ENCODE data around the gene RCBTB1.
"Not testable (repeated sequence)": the region's sequence is repeated elsewhere in the genome, so short reads cannot be mapped to it uniquely, and the experiment has no call there.

RCBTB1 gene

DNA sequence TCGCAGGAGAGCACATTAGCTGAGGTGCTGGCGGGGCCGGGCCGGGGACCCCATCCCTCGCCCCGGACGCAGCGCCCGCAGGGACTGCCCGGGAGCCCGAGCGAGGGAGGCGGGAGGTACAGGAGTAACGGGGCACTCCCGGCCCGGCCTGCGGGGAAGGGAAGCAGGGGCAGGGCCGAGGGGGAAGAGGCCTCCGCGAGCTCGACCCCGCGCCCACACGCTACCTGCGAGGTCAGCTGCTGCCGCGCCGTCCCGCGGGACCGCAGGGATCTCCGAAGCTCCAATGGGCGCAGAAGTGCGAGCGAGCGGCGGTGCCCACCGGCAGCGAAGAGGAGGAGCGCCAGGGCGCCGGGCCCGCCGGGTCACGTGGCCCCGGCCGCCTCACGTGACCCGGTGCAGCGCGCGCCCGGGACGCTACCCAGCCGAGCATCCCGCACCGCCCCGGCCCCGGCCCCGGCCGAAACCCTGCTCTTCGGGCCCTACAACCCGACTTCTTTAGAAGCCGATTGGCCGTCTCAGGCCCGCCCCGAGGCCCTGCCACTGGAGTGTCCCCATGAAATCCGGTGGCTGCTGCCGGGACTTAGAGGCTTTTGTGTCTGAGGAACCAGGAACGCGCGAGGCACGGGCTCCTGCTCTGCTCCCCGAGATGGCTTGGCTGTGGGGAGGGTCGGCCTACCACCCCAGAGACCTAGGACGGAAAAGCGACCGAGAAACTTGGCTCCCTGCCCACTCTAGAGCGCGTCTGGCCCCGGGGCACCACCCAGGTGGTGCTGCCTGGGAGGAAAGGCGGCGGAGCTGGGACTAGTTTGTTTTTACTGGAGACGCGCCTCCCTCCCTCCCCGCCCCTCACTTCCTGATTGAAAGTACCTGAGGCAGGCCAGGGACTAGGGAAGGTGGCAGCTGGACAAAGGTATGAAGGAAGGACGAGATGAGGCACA is at the start of gene RCBTB1:
RCBTB1 (minus strand) TSS at position 339 of the 938 bp plus-strand sequence. CDS start 18,279 bp downstream, outside the sequence.
- peak; percentile 36 to 63 (median 48) for DNase-seq

DNA sequence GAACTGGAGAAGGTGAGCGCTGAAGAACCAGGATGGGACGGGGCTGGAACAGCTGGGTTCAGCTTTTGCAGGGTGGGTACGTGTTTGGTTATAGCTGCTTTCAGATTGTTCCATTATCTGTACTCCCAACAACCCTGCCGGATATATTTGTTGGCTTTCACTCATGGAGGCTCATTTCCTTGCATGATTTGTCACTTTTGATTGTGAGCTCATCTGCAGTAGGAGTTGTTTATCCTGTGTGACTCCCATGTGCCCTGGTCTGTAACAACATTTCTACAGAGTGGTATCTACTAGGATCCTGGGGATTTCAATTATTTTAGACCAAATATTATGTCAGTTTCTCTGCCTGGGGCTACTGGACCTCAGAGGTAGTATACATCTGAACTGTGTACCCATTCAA is 48.4 kb upstream of the RCBTB1 start:
- DNase-seq, result no peak

DNA sequence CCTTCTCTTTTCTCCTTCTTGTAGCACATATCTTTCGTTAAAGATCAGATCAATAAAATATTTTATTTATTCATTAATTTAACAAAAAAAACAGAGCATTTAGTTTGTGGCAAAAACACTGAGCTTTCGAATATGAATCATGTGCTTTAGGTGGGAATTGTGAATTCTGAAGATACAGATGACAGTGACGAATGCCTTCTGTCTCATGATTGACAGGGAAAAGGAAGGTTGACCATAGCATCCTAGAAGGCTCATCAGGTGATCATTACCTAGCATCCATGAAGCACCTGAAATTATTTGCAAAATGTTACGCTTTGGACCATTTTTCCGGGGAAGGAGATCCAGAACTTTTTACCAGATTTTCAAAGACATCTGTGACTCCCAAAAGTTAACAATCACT is 46.8 kb upstream of the RCBTB1 start:
- no peak for DNase-seq

DNA sequence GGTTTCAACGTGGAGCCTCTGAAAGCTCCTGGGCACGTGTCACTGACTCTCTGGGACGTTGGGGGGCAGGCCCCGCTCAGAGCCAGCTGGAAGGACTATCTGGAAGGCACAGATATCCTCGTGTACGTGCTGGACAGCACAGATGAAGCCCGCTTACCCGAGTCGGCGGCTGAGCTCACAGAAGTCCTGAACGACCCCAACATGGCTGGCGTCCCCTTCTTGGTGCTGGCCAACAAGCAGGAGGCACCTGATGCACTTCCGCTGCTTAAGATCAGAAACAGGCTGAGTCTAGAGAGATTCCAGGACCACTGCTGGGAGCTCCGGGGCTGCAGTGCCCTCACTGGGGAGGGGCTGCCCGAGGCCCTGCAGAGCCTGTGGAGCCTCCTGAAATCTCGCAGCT is 45.2 kb upstream of the RCBTB1 start:
- DNase-seq, result no peak

DNA sequence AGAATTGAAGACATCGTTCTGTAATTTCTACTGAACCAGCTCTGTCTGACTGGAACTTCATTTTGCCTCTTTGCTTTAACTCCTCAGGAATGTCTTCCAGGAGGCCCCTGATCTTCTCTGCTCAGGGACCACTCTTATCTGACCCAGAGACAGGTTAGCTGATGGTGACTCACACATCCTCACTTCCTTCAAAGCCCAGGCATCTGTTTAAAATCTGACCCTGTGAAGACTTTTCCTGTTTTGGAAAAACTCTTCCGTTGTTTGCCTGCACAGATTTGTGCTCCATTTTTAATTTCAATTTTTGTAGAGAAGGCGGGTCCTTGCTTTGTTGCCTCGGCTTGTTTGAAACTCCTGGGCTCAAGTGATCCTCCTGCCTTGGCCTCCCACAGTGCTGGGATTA is 44.6 kb upstream of the RCBTB1 start:
- no peak for DNase-seq

DNA sequence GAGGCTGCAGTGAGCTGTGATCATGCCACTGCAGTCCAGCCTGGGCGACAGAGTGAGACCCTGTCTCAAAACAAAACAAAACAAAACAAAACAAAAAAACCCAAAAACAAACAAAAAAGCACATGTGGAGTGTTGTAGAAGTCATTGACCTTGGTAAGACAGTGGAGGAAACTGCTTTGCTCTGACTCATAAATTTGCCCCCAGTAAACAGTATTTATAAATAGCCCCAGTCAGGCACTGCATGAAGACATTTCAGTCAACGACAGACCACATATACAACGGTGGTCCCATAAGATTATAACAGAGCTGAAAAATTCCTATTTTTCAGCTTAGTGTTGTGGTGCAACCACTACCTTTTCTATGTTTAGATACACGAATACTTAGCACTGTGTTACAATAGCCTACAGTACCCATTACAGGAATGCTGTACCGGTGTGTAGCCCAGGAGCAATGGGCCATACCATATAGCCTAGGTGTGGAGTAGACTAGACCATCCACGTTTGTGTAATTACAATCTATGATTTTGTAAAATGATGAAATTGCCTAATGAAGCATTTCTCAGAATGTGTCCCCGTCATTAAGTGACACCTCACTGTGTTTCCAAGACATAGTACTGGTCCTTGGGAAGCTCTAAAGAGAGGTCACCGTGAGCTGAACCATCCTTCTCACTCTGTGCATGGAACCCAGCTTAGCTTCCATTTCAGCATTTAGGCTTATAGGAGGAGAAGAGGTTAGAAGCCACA is 44.0 kb upstream of the RCBTB1 start:
- no peak for DNase-seq

DNA sequence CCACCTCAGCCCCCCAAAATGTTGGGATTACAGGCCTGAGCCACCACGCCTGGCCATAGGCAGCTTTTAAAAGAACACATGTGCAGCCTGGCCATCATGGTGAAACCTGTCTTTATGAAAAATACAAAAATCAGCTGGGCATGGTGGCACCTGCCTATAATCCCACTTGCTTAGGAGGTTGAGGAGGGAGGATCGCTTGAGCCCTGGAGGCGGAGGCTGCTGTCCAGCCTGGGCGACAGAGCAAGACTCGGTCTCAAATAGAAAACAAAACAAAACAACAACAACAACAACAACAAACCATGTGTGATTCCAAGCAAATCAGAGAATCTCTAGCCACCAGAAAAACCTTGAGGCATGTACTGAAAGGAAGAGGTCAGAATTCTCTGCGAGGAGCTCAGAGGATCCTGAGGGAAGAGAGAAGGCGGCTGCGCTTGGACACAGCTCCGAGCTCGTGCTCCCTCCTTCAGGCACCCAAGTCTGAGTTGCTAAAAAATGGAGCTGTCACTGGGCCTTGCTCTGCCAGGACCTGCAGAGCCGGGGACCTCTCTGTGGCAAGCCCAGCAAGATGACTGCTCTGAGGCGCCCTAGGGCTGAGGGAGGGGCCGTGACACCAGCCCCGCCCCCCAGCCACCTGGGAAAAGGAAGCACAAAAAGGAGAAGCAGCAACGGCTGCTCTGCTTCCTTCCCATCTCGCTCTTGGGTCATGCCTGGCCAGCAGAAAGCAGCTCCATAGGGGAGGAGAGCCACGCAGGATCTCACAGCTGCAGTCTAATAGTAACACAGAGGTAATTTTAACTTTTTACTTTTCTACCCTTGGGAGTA is 42.7 kb upstream of the RCBTB1 start, which contains the start of gene ARL11:
ARL11 (plus strand) TSS at position 677 of the 822 bp plus-strand sequence. CDS start 1,941 bp downstream, outside the sequence.
- peak in 2 of 4 experiments; percentile 16 to 50 for DNase-seq

DNA sequence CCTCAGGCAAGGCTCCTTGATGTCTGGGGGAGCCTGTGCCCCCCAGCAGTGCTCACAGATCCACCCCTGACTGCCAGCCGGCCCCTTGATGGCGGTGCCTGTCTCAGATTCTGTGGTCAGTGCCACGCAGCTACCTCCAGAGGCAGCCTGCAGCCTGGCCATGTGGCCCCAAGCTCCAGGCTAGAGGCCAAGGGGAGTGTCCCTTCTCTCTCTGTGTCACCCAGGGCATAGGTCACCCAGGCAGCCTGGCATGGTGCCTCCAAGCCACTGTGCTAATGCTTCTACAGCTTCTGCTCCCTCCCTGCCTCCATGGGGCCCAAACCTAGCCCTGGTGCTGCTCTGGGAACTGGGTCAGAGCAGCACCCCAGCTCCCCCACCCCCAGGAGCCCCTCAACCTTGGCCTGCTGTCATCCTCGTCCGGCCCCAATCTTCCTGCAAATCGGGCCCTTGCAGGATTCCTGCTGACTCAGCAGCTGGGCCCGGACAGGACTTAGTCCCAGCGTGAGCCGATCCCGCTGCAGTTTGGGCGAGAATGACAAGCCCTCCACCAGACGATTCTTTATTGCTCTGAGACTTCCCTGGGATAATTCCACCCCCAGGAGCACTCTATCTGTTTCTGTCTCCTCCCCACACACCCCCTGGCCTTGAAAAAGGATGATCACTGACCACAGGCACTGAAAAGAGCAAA is 40.2 kb upstream of the RCBTB1 start:
- no peak for DNase-seq

DNA sequence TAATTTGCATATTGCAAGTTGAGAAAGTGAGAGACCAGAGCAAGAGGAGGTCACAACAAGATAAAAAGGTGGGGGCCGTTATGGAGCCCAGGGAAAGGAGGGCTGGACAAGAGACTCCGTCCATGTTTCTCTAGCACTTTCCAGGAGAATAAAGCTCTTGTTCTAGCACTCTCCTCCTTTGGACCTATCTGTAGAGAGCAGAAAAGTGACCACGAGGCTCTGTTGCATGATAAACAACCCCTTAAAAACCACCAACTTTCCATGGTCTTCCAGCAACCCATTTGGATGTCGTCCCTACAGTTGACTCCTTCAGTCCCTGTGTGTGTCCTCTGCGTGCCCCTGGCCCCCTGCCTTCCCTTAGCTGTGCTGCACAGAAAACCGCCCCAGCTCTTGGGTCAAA is 38.9 kb upstream of the RCBTB1 start:
- no peak for DNase-seq

DNA sequence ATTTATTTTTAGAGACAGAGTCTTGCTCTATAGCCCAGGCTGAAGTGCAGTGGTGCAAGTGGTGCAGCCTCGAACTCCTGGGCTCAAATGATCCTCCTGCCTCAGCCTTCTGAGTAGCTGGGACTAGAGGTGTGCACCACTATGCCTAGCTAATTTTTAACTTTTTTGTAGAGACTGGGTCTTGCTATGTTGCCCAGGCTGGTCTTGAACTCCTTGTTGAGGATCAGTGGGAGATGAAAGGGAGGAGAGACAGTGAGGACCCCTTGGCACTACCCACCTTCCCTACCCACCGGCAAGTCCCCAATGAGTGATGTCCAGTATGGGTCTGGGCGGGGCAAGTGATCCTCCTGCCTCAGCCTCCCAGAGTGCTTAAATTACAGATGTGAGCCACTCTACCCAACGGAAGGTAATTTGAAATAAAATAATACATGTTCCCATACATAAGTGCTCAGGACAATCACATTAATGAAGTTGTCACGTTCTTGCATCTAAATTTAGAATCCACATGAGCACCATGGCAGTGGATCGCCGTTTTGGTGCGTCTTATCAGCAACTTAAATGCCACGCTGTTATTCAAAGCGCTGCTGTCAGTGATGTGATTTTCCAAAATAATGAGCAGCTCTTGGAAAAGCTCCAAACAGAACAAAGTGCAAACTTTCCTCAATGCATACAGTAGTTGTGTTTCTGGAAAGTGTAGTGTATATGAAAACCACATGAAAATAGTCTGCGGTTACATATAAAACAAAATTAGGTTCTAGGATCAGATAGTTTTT is 37.0 kb upstream of the RCBTB1 start:
- no peak for DNase-seq

DNA sequence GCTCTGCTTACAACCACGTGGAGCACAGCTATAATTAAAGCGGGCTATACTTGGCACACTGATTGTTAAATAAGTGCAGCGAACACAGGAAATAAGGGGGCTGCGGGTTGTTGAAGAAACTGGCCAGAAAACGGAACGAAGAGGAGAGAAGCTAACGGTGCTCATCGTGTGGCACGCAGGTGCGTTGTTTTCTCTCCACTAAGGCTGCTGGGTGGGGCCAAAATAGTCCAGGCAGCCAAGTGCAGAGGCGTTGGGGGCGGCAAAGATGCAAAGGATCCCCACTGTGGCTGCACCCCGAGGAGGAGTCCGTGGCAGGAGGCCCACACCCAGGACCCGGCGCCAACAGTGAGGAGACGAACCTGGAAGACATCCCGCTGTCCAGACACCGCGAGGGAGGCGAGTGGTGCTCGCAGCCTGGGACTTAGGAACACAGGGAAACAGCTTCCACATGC is 34.8 kb upstream of the RCBTB1 start:
- DNase-seq, result peak in 1 of 4 experiments; percentile 1

DNA sequence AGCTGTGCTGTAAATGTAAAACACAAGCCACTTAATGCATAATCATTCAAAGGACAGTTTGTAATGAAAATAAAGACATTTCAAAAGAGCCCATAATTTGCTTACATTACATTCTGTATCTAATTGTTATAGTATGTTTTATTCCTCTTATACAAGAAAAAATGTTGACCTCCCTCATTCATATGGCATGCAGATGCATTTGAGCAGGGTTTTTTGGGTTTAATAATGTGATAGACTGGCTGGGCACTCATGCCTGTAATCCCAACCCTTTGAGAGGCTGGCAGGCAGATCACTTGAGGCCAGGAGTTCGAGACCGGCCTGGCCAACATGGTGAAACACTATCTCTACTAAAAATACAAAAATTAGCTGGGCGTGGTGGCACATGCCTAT is 31.3 kb upstream of the RCBTB1 start:
- no peak for DNase-seq

DNA sequence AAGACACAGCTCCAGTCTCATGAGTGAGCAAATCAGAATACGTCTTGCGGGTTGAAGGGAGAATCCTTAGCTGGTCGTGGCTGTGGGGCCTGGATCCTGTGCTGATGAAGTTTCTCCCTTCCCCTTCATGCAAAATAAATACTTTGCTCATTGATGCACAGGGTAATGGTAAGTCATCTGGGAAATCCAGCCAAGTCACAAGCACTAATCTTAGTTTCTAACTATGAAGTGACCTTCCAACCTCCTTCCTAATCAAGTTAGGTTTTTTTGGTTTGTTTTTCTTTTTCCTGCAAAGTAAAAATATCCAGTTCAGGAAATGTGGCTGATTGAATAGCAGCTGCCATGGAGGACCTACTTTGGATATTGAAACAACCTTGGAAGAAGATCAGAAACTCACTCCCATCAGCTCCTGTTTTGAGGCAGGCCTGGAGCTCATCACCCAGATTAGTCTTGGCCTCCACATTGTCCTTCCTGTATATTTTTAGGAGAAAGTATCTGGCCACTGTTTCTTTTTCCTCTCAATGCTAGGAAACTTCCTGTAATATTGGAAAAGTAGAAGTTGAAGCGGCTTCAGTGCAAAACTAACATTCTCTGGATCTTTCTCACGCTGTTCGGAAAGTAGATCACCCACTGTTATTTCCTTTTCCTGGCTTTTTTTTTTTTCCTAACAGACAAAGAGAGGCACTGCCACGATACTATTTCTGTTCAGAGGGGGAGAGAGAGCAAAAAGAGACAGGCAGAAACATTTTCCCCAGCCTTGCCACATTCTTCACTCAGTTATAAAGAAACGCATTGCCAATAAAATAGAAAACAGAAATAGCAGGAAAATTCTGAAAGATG is 30.7 kb upstream of the RCBTB1 start:
- DNase-seq, result no peak

DNA sequence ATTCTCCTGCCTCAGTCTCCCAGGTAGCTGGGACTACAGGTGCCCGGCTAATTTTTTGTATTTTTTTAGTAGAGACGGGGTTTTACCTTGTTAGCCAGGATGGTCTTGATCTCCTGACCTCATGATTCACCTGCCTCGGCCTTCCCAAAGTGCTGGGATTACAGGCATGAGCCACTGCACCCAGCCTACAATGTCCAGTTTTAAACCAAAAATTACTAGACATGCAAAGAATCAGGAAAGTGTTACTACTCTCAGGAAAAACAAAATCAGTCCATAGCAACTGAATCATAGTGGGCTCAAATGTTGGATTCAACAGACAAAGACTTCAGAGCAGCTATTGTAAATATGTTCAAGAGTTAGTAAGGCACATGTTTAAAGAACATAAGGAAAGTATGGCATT is 26.7 kb upstream of the RCBTB1 start:
- not testable (repeated sequence) for DNase-seq

DNA sequence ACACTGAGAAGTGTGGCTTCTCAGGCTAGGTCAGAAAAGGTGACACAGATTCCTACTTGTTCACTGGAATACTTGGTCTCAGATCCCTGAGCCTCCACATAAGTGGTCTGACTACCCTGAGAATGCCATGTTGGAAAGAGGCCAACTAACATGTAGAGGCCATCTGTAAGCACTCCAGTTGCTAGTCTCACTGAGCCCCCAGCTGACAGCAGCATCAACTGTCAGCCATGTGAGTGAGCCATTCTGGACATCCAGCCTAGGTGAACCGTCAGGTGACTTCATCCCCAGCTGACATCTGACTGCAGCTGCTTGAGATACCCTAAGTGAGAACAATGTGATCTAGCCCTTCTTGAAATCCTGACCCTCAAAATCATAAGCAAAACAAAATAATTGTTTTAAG is 24.8 kb upstream of the RCBTB1 start:
- no peak for DNase-seq

DNA sequence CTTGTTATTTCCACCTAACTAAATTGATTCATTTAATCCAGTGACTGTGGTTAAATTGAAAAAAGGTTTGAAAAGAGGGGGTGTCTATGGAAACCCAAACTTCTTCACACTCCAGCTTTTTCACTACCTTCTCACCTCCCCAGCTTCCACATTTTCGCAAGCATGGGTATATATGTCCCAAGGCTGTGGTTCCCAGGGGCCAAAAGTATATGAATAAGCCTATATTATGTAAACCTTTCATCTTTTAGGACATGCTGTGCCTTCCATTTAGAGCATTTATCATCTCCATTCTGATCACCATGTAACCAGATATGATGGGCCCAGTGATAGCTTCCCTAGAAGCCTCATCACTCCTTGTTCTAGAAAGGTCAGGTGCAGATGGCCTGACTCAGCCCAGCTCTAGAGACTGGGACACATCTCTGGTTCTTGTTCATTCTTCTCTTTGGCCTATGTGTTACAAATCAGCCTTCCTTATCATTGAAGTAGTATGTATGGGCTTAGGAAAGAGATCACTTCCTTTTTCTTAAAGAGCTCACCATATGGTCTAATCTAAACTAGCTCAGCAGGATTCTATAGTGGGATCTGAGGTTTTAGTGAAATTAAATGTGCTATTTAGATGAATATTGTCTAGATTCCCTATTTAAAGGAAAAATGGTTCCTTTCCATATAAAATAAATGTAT is 23.4 kb upstream of the RCBTB1 start:
- DNase-seq, result no peak

DNA sequence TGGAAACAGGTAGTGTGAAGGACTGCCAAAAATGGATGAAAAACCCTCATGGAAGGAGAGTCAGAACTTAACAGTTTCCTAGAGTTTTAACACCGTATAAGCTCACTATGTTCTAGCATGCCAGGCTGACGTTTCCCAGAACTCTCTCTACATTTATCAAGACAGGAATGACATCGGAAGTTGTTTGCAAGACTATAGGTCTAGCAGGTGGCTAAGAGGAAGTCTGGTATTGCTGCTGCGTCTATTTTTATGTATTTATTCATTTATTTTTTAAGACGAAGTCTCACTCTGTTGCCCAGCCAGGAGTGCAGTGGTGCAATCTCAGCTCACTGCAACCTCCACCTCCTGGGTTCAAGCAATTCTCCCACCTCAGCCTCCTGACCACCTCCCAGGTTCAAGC is 22.4 kb upstream of the RCBTB1 start:
- DNase-seq, result no peak

DNA sequence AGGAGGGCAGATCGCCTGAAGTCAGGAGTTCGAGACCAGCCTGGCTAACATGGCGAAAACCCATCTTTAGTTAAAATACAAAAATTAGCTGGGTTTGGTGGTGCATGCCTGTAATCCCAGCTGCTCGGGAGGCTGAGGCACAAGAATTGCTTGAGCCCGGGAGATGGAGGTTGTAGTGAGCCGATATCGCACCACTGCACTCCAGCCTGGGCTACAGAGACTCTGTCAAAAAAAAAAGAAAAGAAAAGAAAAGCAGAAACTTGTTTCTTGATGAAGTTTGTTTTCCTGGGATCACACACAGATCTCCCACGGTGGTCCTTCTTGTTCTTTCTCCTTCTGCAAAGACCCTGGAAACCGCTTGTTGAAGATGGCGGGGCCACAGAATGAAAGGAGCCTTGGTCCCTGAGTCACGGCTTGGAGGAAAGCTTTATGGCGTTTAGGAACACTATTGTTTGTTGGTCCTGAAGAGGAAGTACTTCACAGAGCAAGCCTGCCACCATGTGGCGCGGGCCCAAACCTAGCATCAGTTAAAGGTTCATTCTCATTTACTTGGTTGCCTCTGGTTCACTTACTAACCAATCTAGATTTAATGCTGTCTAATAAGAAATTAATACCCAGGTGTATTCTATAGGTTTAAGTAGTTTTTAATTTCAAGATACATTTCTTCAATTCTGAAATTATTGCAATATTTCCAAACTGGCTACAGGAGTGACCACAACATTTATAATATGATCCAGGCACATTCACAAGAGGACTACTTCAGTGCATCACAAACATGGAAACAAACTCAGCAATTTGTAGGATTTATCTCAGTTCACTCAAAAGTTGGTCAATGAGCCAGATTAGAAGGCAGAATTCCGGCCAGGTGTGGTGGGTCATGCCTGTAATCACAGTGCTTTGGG is 21.6 kb upstream of the RCBTB1 start:
- DNase-seq, result peak; percentile 26 to 72 (median 54)

DNA sequence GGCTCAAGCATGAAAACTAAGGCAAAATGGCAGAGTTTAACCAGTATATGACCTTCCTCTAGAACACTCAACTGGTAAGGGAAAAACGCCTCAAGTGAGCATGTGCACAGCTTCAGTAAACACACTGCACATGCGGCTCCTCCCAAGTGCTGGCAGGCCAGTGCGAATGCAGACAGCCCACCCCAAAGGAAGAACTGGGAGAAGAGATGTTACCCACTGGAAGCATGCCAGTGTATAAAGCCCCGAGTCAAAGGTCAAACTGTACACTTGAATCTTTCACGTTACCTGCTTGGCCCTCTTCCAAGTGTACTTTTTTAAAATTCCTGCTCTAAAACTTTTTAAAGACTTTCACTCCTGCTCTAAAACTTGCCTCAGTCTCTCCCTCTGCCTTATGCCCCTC is 19.2 kb upstream of the RCBTB1 start:
- DNase-seq, result no peak

All from activated naive CD4-positive, alpha-beta T cell (primary cell).